Measurements from ENCODE around the gene TMUB1.
A peak's percentile ranks its signal among the peaks of the same experiment; 100 is the strongest.

TMUB1 gene

DNA sequence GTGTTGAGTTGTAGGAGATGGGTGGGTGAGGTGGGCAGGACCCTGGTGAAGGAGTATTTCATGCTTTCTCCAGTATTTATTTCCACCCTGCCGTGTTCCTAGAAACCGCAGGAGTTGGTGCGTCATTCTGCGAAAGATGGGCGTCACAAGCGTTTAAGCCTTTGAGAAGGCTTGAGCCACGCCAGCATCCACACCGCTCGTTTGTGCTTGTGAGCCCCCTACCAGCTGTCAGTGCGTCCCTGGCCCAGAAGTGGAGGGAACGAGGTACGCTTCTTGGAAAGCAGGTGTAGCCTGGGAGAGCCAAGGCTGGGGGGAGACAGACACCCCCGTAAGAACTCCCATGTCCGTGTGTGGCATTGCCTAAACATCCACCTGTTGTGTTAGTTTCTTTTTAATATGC lies 8.7 kb upstream of the TMUB1 start:
- H3K36me3 ChIP-seq: peaks cover 54% of the 10 kb centered on the region
- peaks cover 6% of the 10 kb centered on the region for H3K4me1 ChIP-seq
- no peak for DNase-seq
- no peak overlapping the region for H3K4me3 ChIP-seq (ENCODE audit: low read depth, low read length)
- H3K9me3 ChIP-seq: no peaks in the 10 kb centered on the region
- TF ChIP-seq, protein P1, sequence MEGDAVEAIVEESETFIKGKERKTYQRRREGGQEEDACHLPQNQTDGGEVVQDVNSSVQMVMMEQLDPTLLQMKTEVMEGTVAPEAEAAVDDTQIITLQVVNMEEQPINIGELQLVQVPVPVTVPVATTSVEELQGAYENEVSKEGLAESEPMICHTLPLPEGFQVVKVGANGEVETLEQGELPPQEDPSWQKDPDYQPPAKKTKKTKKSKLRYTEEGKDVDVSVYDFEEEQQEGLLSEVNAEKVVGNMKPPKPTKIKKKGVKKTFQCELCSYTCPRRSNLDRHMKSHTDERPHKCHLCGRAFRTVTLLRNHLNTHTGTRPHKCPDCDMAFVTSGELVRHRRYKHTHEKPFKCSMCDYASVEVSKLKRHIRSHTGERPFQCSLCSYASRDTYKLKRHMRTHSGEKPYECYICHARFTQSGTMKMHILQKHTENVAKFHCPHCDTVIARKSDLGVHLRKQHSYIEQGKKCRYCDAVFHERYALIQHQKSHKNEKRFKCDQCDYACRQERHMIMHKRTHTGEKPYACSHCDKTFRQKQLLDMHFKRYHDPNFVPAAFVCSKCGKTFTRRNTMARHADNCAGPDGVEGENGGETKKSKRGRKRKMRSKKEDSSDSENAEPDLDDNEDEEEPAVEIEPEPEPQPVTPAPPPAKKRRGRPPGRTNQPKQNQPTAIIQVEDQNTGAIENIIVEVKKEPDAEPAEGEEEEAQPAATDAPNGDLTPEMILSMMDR (IDR thresholded peaks at IDR 0.05; ENCODE audit: low read depth, low read length): no peak
- no peaks in the 10 kb centered on the region for H3K27me3 ChIP-seq

DNA sequence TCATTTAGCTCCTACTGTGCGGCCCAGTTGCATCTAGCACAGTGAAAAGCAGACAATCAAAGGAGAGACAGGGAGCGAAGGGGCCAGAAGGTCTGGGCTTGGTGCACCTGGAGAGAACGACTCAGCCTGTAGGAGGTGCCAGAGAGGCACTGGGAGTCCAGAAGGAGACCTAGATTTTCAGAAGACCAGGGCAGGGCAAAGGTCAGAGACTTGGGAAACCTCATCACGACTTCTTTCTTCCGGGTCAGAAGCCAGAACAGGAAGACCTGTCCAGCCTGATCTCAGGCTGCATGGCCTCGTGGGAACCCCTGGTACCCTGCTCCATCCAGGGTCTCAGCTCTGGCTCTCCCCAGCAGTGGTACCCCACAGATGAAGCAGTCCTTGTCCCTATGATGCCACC lies 8.1 kb upstream of the TMUB1 start:
- no peaks in the 10 kb centered on the region for H3K9me3 ChIP-seq
- H3K4me1 ChIP-seq: peaks cover 6% of the 10 kb centered on the region
- DNase-seq: peak; percentile 52
- TF ChIP-seq, protein P1 (IDR thresholded peaks at IDR 0.05; ENCODE audit: low read depth, low read length): peak; percentile 76
- H3K4me3 ChIP-seq (ENCODE audit: low read depth, low read length): no peak overlapping the region
- peaks cover 50% of the 10 kb centered on the region for H3K36me3 ChIP-seq
- no peaks in the 10 kb centered on the region for H3K27me3 ChIP-seq

DNA sequence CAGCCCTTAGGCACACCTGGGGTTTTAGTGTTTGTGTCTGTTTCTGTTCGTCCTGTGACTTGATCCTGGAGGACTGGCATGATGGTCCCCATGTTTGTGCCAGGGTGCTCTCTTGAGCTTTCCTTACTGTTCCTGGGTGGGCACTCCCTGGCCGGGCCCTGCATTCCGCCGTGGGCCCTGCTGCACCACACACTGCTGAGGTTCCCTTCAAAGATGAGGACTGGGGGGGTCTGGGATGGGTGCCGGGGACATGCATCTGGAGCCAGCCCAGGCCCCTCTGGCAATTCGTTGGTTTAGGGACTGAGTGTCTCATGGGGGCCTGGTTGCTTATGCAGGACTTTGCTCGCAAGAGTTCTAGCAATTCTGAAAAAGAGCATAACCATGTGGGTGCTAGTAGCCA lies 7.7 kb upstream of the TMUB1 start:
- TF ChIP-seq, protein P1 (IDR thresholded peaks at IDR 0.05; ENCODE audit: low read depth, low read length): no peak
- Histone ChIP-seq H3K27me3 (no peaks in the 10 kb centered on the region), H3K4me3 (ENCODE audit: low read depth, low read length) (no peak overlapping the region), H3K9me3 (no peaks in the 10 kb centered on the region), H3K36me3 (peaks cover 47% of the 10 kb centered on the region), H3K4me1 (peaks cover 6% of the 10 kb centered on the region)
- no peak for DNase-seq

DNA sequence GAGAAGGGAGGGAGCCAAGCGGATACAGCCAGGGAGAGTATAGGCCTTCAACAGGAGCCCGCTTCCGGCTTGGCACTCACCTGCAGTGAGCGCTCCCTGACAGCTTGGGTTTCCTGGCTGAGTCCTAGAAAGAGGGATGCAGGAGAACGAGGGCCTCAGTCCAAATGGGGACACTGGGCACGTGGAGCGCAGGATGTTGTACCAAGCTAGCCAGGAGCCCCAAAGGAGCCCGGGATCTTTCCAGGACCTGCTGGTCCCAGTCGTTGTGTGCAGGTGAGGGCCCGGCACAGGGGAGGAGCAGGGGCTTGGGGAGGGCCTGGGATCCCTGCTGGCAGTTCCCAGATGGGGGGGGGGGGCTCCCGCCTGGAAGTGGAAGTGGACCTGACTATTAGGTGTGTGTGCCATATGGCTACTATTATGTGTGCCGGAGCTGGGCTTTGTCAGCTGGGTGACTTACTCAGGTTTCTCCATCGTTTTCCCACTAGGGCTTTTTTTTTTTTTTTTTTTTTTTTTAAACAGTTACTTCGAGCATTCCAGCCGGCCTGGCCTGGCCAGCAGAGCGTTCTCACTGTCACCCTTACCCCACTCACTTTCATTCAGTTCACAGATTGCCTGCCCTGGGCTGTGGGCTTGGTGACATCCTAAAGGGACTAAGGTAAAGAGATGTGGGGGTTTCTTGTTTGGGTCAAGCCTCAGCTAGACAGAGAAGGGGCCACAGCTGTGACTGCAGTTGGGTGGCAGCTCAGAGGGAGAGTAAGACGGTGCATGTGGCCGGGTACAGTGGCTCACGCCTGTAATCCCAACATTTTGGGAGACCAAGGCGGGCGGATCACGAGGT lies 6.8 kb upstream of the TMUB1 start:
- Histone ChIP-seq H3K36me3 (peaks cover 44% of the 10 kb centered on the region), H3K4me3 (ENCODE audit: low read depth, low read length) (no peak overlapping the region), H3K27me3 (no peaks in the 10 kb centered on the region), H3K4me1 (peaks cover 14% of the 10 kb centered on the region), H3K9me3 (no peaks in the 10 kb centered on the region)
- TF ChIP-seq, protein P1 (IDR thresholded peaks at IDR 0.05; ENCODE audit: low read depth, low read length): no peak
- DNase-seq: no peak

DNA sequence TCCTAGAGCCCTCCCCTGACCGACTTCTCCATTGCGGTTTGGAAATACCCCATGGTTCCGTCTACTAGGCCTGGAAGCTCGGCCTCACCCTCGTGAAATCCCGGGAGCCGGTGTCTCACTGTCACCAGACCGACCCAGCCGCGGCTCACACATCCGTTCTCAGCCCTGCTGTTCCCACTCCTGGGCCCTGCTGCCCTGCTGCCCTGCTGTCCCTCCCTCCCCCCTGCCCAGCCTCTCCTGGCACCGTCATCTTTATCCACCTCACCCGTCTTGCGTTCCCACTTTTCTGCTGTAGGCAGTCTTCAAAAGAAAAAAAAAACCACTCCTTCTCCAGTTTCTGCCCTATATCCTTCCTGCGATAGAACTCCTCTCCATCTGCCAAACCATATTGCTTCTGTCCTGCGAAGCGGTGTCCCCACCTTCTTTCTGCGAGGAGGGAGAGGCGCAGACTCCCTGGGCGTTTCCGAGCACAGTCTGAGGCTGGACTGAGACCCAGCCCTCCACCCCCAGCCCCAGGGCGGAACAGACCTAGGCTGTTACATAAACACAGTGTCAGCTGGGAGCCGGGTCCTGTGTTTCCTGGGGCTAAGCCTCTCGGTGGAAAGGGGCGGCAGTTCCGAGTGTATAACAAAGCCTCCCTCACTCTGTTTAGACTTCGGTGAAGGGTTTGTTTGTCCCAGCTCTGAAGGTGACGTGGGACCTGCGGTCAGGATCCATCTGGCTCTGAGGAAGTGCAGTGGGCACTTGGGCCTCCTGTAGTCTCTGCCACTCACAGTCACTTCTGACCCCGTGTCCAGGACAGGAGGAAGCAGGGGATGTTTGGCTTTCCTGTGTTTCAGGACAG lies 5.8 kb upstream of the TMUB1 start:
- DNase-seq: peak; percentile 74
- no peaks in the 10 kb centered on the region for H3K27me3 ChIP-seq
- peak overlapping the region; percentile 94 for H3K4me3 ChIP-seq (ENCODE audit: low read depth, low read length)
- peaks cover 44% of the 10 kb centered on the region for H3K36me3 ChIP-seq
- H3K4me1 ChIP-seq: peaks cover 18% of the 10 kb centered on the region
- no peaks in the 10 kb centered on the region for H3K9me3 ChIP-seq
- TF ChIP-seq, protein P1 (IDR thresholded peaks at IDR 0.05; ENCODE audit: low read depth, low read length): no peak
